HepG2 (cell line): ENCODE results near the gene ALDH7A1.

ENCODE experiments used
- EP300 ChIP-seq, 3 experiments: sonication (generic) in 1 of 3; formaldehyde crosslinking in 1 of 3; IDR thresholded peaks; 2 replicates each; pipeline versions ENCODE4 v1.5.1 to v1.6.1; 2011 to 2020; ENCODE audit warnings: low read depth in 2 of 3, low read length in 2 of 3, borderline replicate concordance in 1 of 3, improper control_type of control experiment in 1 of 3, mild to moderate bottlenecking in 1 of 3, missing genetic modification reagents in 1 of 3, moderate library complexity in 1 of 3
- HOXD1 ChIP-seq: sonication (generic); formaldehyde crosslinking; IDR thresholded peaks from 2 replicates; pipeline ENCODE4 v1.5.0; 2020; ENCODE audit warnings: missing genetic modification reagents
- KAT7 ChIP-seq: IDR thresholded peaks from 2 replicates; pipeline ENCODE4 v1.6.1; 2018; ENCODE audit warnings: borderline replicate concordance, missing compliant biosample characterization
- MTF1 ChIP-seq: sonication (generic); formaldehyde crosslinking; IDR thresholded peaks from 2 replicates; pipeline ENCODE4 v1.5.0; 2020; ENCODE audit warnings: missing genetic modification reagents
- NFIC ChIP-seq: IDR thresholded peaks from 2 replicates; pipeline ENCODE4 v1.6.1; 2012; ENCODE audit warnings: mild to moderate bottlenecking, low read length, inconsistent platforms
- NPAS2 ChIP-seq: sonication (generic); formaldehyde crosslinking; IDR thresholded peaks from 2 replicates; pipeline ENCODE4 v1.8.0; 2022; ENCODE audit warnings: mild to moderate bottlenecking, missing genetic modification reagents, borderline replicate concordance
- RELA ChIP-seq: sonication (generic); formaldehyde crosslinking; IDR thresholded peaks from 2 replicates; pipeline ENCODE4 v1.4.0; 2020; ENCODE audit warnings: missing genetic modification reagents
- SIN3A ChIP-seq: IDR thresholded peaks from 2 replicates; pipeline ENCODE4 v1.6.1; 2011; ENCODE audit warnings: low read depth, mild to moderate bottlenecking, control low read depth, low read length, borderline replicate concordance
- SMC3 ChIP-seq: IDR thresholded peaks from 2 replicates; pipeline ENCODE4 v1.6.1; 2011; ENCODE audit warnings: low read length, improper control_type of control experiment
- SYNCRIP ChIP-seq: fragments of 200-400 bp; formaldehyde crosslinking; IDR thresholded peaks from 2 replicates; pipeline ENCODE4 v1.6.1; 2018; ENCODE audit warnings: mild to moderate bottlenecking, low read depth, low read length; ENCODE audit not compliant: insufficient read depth
- ZNF7 ChIP-seq: IDR thresholded peaks from 2 replicates; pipeline ENCODE4 v1.6.1; 2016; ENCODE audit warnings: missing biosample characterization, missing genetic modification reagents
- TF ChIP-seq, protein P1 (sequence below): sonication (generic); formaldehyde crosslinking; IDR thresholded peaks from 2 replicates; pipeline ENCODE4 v1.5.0; 2020; ENCODE audit warnings: mild to moderate bottlenecking, missing genetic modification reagents, moderate library complexity
- TF ChIP-seq, protein P2 (sequence below): sonication (generic); formaldehyde crosslinking; IDR thresholded peaks from 2 replicates; pipeline ENCODE4 v1.4.0; 2020; ENCODE audit warnings: mild to moderate bottlenecking, missing genetic modification reagents
- TF ChIP-seq, protein P3 (sequence below): IDR thresholded peaks from 2 replicates; pipeline ENCODE4 v1.6.1; 2012; ENCODE audit warnings: low read depth, low read length, improper control_type of control experiment

DNA sequence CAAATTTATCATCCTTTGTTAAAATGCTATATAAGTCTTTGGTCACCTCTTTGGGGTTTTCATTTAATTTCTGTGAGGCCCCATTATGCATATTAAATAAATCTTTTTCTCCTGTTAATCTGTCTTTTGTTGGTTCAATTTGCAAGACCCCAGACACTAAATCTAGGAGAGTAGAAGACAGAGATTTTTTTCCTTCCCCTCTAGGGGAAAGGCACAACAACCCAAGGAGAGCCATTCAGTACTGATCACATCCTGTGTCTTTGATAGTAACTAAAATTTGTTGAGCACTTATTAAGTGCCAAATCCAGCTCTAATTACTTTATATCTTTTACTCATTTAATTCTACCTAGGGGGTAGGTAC is 74.4 kb downstream of the ALDH7A1 start:
- TF ChIP-seq, protein P1, sequence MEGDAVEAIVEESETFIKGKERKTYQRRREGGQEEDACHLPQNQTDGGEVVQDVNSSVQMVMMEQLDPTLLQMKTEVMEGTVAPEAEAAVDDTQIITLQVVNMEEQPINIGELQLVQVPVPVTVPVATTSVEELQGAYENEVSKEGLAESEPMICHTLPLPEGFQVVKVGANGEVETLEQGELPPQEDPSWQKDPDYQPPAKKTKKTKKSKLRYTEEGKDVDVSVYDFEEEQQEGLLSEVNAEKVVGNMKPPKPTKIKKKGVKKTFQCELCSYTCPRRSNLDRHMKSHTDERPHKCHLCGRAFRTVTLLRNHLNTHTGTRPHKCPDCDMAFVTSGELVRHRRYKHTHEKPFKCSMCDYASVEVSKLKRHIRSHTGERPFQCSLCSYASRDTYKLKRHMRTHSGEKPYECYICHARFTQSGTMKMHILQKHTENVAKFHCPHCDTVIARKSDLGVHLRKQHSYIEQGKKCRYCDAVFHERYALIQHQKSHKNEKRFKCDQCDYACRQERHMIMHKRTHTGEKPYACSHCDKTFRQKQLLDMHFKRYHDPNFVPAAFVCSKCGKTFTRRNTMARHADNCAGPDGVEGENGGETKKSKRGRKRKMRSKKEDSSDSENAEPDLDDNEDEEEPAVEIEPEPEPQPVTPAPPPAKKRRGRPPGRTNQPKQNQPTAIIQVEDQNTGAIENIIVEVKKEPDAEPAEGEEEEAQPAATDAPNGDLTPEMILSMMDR (CRISPR knock-in tag): no peak
- TF ChIP-seq, protein P2, sequence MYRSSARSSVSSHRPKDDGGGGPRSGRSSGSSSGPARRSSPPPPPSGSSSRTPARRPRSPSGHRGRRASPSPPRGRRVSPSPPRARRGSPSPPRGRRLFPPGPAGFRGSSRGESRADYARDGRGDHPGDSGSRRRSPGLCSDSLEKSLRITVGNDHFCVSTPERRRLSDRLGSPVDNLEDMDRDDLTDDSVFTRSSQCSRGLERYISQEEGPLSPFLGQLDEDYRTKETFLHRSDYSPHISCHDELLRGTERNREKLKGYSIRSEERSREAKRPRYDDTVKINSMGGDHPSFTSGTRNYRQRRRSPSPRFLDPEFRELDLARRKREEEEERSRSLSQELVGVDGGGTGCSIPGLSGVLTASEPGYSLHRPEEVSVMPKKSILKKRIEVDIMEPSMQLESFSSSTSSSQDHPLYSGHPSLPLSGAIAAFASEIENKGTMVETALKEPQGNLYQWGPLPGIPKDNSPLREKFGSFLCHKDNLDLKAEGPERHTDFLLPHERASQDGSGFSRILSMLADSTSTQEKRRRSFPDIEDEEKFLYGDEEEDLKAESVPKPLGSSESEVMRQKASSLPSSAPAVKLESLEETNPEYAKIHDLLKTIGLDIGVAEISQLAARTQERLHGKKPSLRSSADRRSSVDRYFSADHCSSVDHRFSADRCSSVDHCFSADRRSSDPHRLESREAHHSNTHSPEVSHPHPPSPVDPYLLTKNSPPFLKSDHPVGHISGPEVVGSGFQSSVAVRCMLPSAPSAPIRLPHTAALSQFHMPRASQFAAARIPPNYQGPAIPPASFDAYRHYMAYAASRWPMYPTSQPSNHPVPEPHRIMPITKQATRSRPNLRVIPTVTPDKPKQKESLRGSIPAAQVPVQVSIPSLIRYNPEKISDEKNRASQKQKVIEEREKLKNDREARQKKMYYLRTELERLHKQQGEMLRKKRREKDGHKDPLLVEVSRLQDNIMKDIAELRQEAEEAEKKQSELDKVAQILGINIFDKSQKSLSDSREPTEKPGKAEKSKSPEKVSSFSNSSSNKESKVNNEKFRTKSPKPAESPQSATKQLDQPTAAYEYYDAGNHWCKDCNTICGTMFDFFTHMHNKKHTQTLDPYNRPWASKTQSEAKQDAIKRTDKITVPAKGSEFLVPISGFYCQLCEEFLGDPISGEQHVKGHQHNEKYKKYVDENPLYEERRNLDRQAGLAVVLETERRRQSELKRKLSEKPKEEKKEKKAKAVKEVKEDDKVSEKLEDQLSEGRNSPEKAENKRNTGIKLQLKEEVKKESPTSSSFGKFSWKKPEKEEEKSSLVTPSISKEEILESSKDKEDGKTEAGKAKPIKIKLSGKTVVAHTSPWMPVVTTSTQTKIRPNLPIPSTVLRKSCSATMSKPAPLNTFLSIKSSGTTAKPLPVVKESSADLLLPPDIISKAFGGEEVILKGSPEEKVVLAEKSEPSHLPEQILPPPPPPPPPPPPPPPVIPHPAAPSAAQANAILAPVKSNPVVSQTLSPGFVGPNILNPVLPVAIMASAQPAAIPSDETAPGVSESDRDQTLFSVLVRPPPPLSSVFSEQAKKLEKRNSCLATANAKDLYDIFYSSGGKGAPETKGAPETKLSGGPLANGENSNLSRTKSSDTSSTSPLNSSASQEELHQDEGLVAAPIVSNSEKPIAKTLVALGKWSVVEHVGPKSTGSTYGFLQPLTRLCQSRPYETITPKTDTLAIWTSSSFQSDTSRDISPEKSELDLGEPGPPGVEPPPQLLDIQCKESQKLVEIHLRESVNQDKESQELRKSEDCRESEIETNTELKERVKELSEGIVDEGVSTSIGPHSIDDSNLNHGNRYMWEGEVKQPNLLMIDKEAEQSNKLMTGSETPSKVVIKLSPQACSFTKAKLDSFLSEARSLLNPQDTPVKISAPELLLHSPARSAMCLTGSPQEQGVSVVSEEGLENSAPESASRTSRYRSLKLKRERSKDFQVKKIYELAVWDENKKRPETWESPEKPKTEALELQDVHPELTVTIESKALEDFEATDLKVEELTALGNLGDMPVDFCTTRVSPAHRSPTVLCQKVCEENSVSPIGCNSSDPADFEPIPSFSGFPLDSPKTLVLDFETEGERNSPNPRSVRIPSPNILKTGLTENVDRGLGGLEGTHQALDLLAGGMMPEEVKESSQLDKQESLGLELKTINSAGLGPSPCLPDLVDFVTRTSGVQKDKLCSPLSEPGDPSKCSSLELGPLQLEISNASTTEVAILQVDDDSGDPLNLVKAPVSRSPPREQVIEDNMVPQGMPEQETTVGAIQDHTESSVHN (CRISPR knock-in tag): no peak
- no peak for TF ChIP-seq EP300 (IDR thresholded peaks at IDR 0.05; ENCODE audit: low read depth in 2 of 2, low read length in 2 of 2)
- no peak for TF ChIP-seq EP300 (CRISPR knock-in tag; IDR thresholded peaks at IDR 0.05; ENCODE audit: borderline replicate concordance)
- TF ChIP-seq ZNF7 (CRISPR knock-in tag): no peak
- TF ChIP-seq, protein P3, sequence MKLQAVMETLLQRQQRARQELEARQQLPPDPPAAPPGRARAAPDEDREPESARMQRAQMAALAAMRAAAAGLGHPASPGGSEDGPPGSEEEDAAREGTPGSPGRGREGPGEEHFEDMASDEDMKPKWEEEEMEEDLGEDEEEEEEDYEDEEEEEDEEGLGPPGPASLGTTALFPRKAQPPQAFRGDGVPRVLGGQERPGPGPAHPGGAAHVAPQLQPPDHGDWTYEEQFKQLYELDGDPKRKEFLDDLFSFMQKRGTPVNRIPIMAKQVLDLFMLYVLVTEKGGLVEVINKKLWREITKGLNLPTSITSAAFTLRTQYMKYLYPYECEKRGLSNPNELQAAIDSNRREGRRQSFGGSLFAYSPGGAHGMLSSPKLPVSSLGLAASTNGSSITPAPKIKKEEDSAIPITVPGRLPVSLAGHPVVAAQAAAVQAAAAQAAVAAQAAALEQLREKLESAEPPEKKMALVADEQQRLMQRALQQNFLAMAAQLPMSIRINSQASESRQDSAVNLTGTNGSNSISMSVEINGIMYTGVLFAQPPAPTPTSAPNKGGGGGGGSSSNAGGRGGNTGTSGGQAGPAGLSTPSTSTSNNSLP: no peak
- TF ChIP-seq HOXD1 (CRISPR knock-in tag): no peak
- no peak for TF ChIP-seq MTF1 (CRISPR knock-in tag)
- no peak for TF ChIP-seq SYNCRIP
- no peak for TF ChIP-seq SMC3
- TF ChIP-seq SIN3A: no peak
- no peak for TF ChIP-seq KAT7 (CRISPR knock-in tag)
- TF ChIP-seq NFIC: no peak
- no peak for TF ChIP-seq RELA (CRISPR knock-in tag)
- TF ChIP-seq NPAS2: no peak
